Panc1 (cell line): ENCODE data around the gene GPRIN1. TPM values are rescaled to one million over a fixed set of nuclear protein-coding genes. Genes with fewer than 3 reads are reported as not detected.

ENCODE experiments used
- ATAC-seq: fragments of 200-7000 bp; cut with Tn5 transposase; 2 replicates; pipeline ENCODE4 v1.9.1; 2020; ENCODE audit warnings: mild to moderate bottlenecking, moderate library complexity
- BruUV-seq: library from RNA; stranded (reverse); fragments of 400-500 nt; replicated peaks from 2 replicates; lab custom pipeline; 2021; lab: Mats Ljungman, UMichigan
- CTCF ChIA-PET: fragments of 300-600 bp; sonication (Branson Sonifier 250); formaldehyde crosslinking; loops from one replicate; lab custom pipeline; 2022; ENCODE audit warnings: antibody characterized with exemption; lab: Charles Lee
- POLR2A ChIA-PET: fragments of 300-600 bp; sonication (Branson Sonifier 250); formaldehyde crosslinking; loops from one replicate; lab custom pipeline; 2022; ENCODE audit warnings: antibody characterized with exemption; lab: Charles Lee
- DNase-seq: peaks from one replicate; pipeline ENCODE4 v3.0.0-alpha.2; 2010; ENCODE audit warnings: low read depth, low spot score
- H3K27ac ChIP-seq: 2 replicates; pipeline ENCODE4 v1.5.1; 2011; ENCODE audit warnings: mild to moderate bottlenecking, low read length, inconsistent platforms
- H3K27me3 ChIP-seq: fragments of 200-500 bp; sonication (Bioruptor generic); 2 replicates; pipeline ENCODE4 v1.6.0; 2014; ENCODE audit warnings: low read length, inconsistent platforms; ENCODE audit not compliant: control insufficient read depth, insufficient read depth
- H3K36me3 ChIP-seq: fragments of 200-500 bp; sonication (Bioruptor generic); 2 replicates; pipeline ENCODE4 v1.5.1; 2014; ENCODE audit warnings: inconsistent platforms, mild to moderate bottlenecking, low read length, moderate library complexity; ENCODE audit not compliant: control insufficient read depth, insufficient read depth
- H3K4me1 ChIP-seq: 2 replicates; pipeline ENCODE4 v1.5.1; 2011; ENCODE audit warnings: inconsistent platforms, mild to moderate bottlenecking, low read length, moderate library complexity; ENCODE audit not compliant: control insufficient read depth, insufficient read depth
- H3K4me3 ChIP-seq, 2 experiments: 2 replicates each; pipeline ENCODE4 v1.5.1; 2011 to 2012; ENCODE audit warnings: low read depth in 2 of 2, low read length in 2 of 2, mild to moderate bottlenecking in 2 of 2, inconsistent platforms in 1 of 2, moderate library complexity in 1 of 2
- H3K9me3 ChIP-seq: fragments of 200-500 bp; sonication (Bioruptor generic); 2 replicates; pipeline ENCODE4 v1.5.1; 2014; ENCODE audit warnings: low read depth, mild to moderate bottlenecking, inconsistent platforms, low read length, moderate library complexity; ENCODE audit not compliant: control insufficient read depth, insufficient read depth
- CTCF ChIP-seq: fragments of 450-650 bp; IDR thresholded peaks from 2 replicates; pipeline ENCODE4 v1.5.1; 2017; ENCODE audit warnings: mild to moderate bottlenecking
- POLR2AphosphoS5 ChIP-seq: IDR thresholded peaks from 2 replicates; pipeline ENCODE4 v1.6.1; 2012; ENCODE audit warnings: mild to moderate bottlenecking, low read depth, low read length, moderate library complexity
- REST ChIP-seq, 2 experiments: IDR thresholded peaks; 2 replicates each; pipeline ENCODE4 v1.6.1; 2011 to 2012; ENCODE audit warnings: low read depth in 2 of 2, control low read depth in 1 of 2, low read length in 1 of 2, mild to moderate bottlenecking in 1 of 2, moderate library complexity in 1 of 2; ENCODE audit not compliant: insufficient read depth in 1 of 2
- SIN3A ChIP-seq: IDR thresholded peaks from 2 replicates; pipeline ENCODE4 v1.6.1; 2012; ENCODE audit warnings: low read depth, mild to moderate bottlenecking, low read length, moderate library complexity, borderline replicate concordance; ENCODE audit not compliant: insufficient read depth
- TCF7L2 ChIP-seq: IDR thresholded peaks from 2 replicates; pipeline ENCODE4 v1.6.1; 2011; ENCODE audit warnings: mild to moderate bottlenecking, low read depth, low read length, inconsistent platforms
- in situ Hi-C: cut with HindIII; loops from 2 replicates; pipeline ENCODE4 v1.10.0; 2016; ENCODE audit warnings: low sequenced_read_pairs, low pct_unique_long_range_greater_than_20kb
- intact Hi-C: fragments of 100-400 bp; cut with micrococcal nuclease; formaldehyde crosslinking; loops from one replicate; pipeline ENCODE4 v1.10.0; 2022; ENCODE audit not compliant: unreplicated experiment
- total RNA-seq: library from RNA; stranded (reverse); gene quantifications from one replicate; pipeline ENCODE4 v1.2.1, GENCODE V29; 2021; ENCODE audit not compliant: unreplicated experiment

GPRIN1 gene
- total RNA-seq, 1 experiment from 2014 or later: 18.9 TPM

- BruUV-seq: no TSS peak
- in situ Hi-C loops: no loop called here
- DNase-seq (no peak), ATAC-seq (no peak)
- Histone ChIP-seq H3K4me1 (peaks cover 12% of the 10 kb centered on the region; the same call in 1 of the 2 replicates), H3K27ac (0 out of 2 replicates have a peak overlapping the region, but pooled peaks have one; percentile 37), H3K36me3 (no peaks in the 10 kb centered on the region), H3K4me3 (peak overlapping the region; percentile 58 to 67), H3K9me3 (no peaks in the 10 kb centered on the region), H3K27me3 (no peaks in the 10 kb centered on the region)
- no peak for TF ChIP-seq POLR2AphosphoS5
- TF ChIP-seq TCF7L2: peak; percentile 46; the same call in 1 of the 2 replicates
- intact Hi-C loops: no loop called here
- POLR2A ChIA-PET: no interaction called here
- CTCF ChIA-PET: no interaction called here
Observed at GRCh38 chr5:176608937-176609723, 826 bp downstream of the GPRIN1 start.

- Histone ChIP-seq H3K9me3 (no peaks in the 10 kb centered on the region), H3K36me3 (no peaks in the 10 kb centered on the region), H3K27me3 (no peaks in the 10 kb centered on the region), H3K4me3 (no peak overlapping the region), H3K27ac (no peak overlapping the region), H3K4me1 (peaks cover 14% of the 10 kb centered on the region; the same call in 1 of the 2 replicates)
- in situ Hi-C loops: no loop called here
- ChIA-PET CTCF (no interaction called here), POLR2A (no interaction called here)
- no peak for ATAC-seq
- no TSS peak for BruUV-seq
- intact Hi-C loops: no loop called here
- TF ChIP-seq REST (IDR thresholded peaks at IDR 0.05; ENCODE audit: insufficient read depth in 1 of 2, low read depth in 2 of 2, low read length in 1 of 2) (no peak), CTCF (no peak)
- no peak for DNase-seq
Observed at GRCh38 chr5:176608142-176608705, 1.7 kb downstream of the GPRIN1 start.

GRCh38 chr5:176606875-176607274 lies 3.1 kb downstream of the GPRIN1 start:
- BruUV-seq: TSS peak; percentile 52
- in situ Hi-C loops (no loop called here), intact Hi-C loops (no loop called here)
- no peak for ATAC-seq
- POLR2A ChIA-PET: no interaction called here
- DNase-seq: no peak
- Histone ChIP-seq H3K4me3 (no peak overlapping the region), H3K9me3 (no peaks in the 10 kb centered on the region), H3K36me3 (no peaks in the 10 kb centered on the region), H3K4me1 (peaks cover 14% of the 10 kb centered on the region), H3K27ac (no peak overlapping the region), H3K27me3 (no peaks in the 10 kb centered on the region)
- TF ChIP-seq TCF7L2 (no peak), SIN3A (no peak), POLR2AphosphoS5 (no peak), REST (IDR thresholded peaks at IDR 0.05; ENCODE audit: insufficient read depth in 1 of 2, low read depth in 2 of 2, low read length in 1 of 2) (no peak), CTCF (no peak)
- CTCF ChIA-PET: no interaction called here
